Stomach (tissue), 4 donors: ENCODE measurements around the gene DEF6.

Source experiments
- CTCF ChIP-seq, 7 experiments: fragments of 450-650 bp in 4 of 7; fragments of 200-600 bp in 3 of 7; sonication (generic) in 3 of 7; IDR thresholded peaks; one replicate each; pipeline ENCODE4 v1.5.1; 2016 to 2019; ENCODE audit warnings: antibody characterized with exemption in 7 of 7, control low read depth in 2 of 7, mild to moderate bottlenecking in 1 of 7
- POLR2A ChIP-seq, 4 donors: fragments of 450-650 bp; IDR thresholded peaks; one replicate each; pipeline ENCODE4 v1.6.1; 2016; ENCODE audit warnings: antibody characterized with exemption in 4 of 4, control low read depth in 2 of 4, mild to moderate bottlenecking in 1 of 4, moderate library complexity in 1 of 4

GRCh38 chr6:35330541-35331119, 33.0 kb downstream of the DEF6 start:
- TF ChIP-seq CTCF (IDR thresholded peaks at IDR 0.05) (no peak), POLR2A (IDR thresholded peaks at IDR 0.05) (no peak)
